Stomach (tissue), 9 donors: ENCODE data around the gene TLR6. TPM values are rescaled to one million over a fixed set of nuclear protein-coding genes. Genes with fewer than 3 reads are reported as not detected.

Source experiments
- DNase-seq, 2 donors: peaks; one replicate each; pipeline versions ENCODE4 v3.0.0 to v3.0.0-alpha.2; 2013 to 2019
- H3K27ac ChIP-seq, 5 donors: fragments of 200-600 bp in 4 of 5; sonication (generic) in 4 of 5; one replicate each; pipeline ENCODE4 v1.5.1; 2013 to 2019; ENCODE audit warnings: mild to moderate bottlenecking in 1 of 5, moderate library complexity in 1 of 5
- H3K27me3 ChIP-seq, 3 donors: fragments of 200-600 bp; sonication (generic); one replicate each; pipeline ENCODE4 v1.5.1; 2017 to 2019; ENCODE audit warnings: mixed run types in 1 of 3
- H3K36me3 ChIP-seq, 4 donors: fragments of 200-600 bp; sonication (generic); 1 replicate in 3 of 4; 2 replicates in 1 of 4; pipeline ENCODE4 v1.5.1; 2016 to 2019
- H3K4me1 ChIP-seq, 4 donors: fragments of 200-600 bp; sonication (generic); one replicate each; pipeline ENCODE4 v1.5.1; 2016 to 2019
- H3K4me3 ChIP-seq, 4 donors: fragments of 200-600 bp; sonication (generic) in 3 of 4; one replicate each; pipeline ENCODE4 v1.5.1; 2016 to 2019; ENCODE audit warnings: mild to moderate bottlenecking in 1 of 4
- H3K9me3 ChIP-seq, 4 donors: fragments of 200-600 bp; sonication (generic); one replicate each; pipeline ENCODE4 v1.5.1; 2016 to 2019
- EP300 ChIP-seq: sonication (generic); formaldehyde crosslinking; IDR thresholded peaks from one replicate; pipeline ENCODE4 v1.6.1; 2017; ENCODE audit warnings: antibody characterized with exemption
- POLR2A ChIP-seq, 4 donors: fragments of 450-650 bp; IDR thresholded peaks; one replicate each; pipeline ENCODE4 v1.6.1; 2016; ENCODE audit warnings: antibody characterized with exemption in 4 of 4, control low read depth in 2 of 4, mild to moderate bottlenecking in 1 of 4, moderate library complexity in 1 of 4
- POLR2AphosphoS5 ChIP-seq, 3 donors: sonication (generic); formaldehyde crosslinking; IDR thresholded peaks; one replicate each; pipeline ENCODE4 v1.6.1; 2016; ENCODE audit warnings: antibody characterized with exemption in 3 of 3
- WGBS, 5 donors: extraction: QIAGEN DNeasy Blood & Tissue Kit in 3 of 5; methylation state at CpG; one replicate each; pipeline versions ENCODE4 v1.1.5 to v1.1.7; 2013 to 2018; 5-methylcytosine and 5-hydroxymethylcytosine counted together
- intact Hi-C: fragments of 100-400 bp; cut with DNase I; formaldehyde crosslinking; loops from one replicate; pipeline ENCODE4 v1.15.1; 2023; ENCODE audit warnings: low total_unique reads
- polyA plus RNA-seq, 3 donors: library from polyadenylated mRNA; stranded (reverse); fragments of 200-250 nt; gene quantifications; one replicate each; pipeline ENCODE4 v1.2.3, GENCODE V29; 2013
- total RNA-seq, 5 donors: library from RNA; depleted of rRNA; stranded (reverse); fragments of >200 nt; gene quantifications; one replicate each; pipeline versions ENCODE4 v1.1.0 to v1.2.3, GENCODE V29; 2014 to 2016
- TF ChIP-seq, protein P1 (sequence below), 7 experiments: fragments of 450-650 bp in 4 of 7; fragments of 200-600 bp in 3 of 7; sonication (generic) in 3 of 7; IDR thresholded peaks; one replicate each; pipeline ENCODE4 v1.5.1; 2016 to 2019; ENCODE audit warnings: antibody characterized with exemption in 7 of 7, control low read depth in 2 of 7, mild to moderate bottlenecking in 1 of 7
- donor health status: healthy with polysubstance abuse.
- donor health status: Bipolar disorder and iron deficiency.
- donor health status: healthy.

Gene TLR6
- total and polyA plus RNA-seq, 8 donors: 0.19 to 29.0 (median 1.9) TPM; not detected in 2

DNA sequence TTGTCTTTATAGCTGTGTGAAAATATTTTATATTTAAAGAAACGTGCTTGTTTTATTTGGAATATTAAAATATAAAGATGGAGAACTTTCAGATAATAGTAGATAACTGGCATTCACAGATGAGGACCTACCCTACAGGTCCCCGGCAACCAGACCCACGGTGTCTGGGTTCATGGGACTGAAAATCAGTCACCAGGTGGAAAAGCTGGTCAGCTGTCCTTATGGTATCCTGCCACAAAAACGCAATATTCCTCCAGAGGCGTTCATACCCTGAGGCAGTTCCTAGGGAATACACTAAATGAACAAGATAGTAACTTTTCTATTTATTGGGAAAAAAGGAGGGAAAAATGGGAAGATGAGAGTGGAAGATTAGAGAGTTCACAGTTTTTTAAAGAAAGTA, 1.2 kb downstream of the TLR6 start:
- DNase-seq: no peak
- Histone ChIP-seq H3K27ac (peak overlapping the region in 2 of 5 donors; percentile 83 to 88), H3K27me3 (no peaks in the 10 kb centered on the region), H3K4me1 (peaks cover 0 to 23% (median 8%) of the 10 kb centered on the region in 4 donors), H3K4me3 (peak overlapping the region in 1 of 4 donors; percentile 27), H3K36me3 (no peaks in the 10 kb centered on the region), H3K9me3 (no peaks in the 10 kb centered on the region)
- intact Hi-C loops: loop anchor here (10.0 kb wide), 1 partner anchor 91 kb away; no protein-coding TSS in a partner anchor
- whole genome bisulfite sequencing, 5 donors: 82 to 89% (median 87%) methylated on average over 5 of the region's 5 CpGs
- no peak for TF ChIP-seq POLR2AphosphoS5 (IDR thresholded peaks at IDR 0.05)
- TF ChIP-seq, protein P1, sequence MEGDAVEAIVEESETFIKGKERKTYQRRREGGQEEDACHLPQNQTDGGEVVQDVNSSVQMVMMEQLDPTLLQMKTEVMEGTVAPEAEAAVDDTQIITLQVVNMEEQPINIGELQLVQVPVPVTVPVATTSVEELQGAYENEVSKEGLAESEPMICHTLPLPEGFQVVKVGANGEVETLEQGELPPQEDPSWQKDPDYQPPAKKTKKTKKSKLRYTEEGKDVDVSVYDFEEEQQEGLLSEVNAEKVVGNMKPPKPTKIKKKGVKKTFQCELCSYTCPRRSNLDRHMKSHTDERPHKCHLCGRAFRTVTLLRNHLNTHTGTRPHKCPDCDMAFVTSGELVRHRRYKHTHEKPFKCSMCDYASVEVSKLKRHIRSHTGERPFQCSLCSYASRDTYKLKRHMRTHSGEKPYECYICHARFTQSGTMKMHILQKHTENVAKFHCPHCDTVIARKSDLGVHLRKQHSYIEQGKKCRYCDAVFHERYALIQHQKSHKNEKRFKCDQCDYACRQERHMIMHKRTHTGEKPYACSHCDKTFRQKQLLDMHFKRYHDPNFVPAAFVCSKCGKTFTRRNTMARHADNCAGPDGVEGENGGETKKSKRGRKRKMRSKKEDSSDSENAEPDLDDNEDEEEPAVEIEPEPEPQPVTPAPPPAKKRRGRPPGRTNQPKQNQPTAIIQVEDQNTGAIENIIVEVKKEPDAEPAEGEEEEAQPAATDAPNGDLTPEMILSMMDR (IDR thresholded peaks at IDR 0.05): no peak
- TF ChIP-seq POLR2A (IDR thresholded peaks at IDR 0.05): no peak
- no peak for TF ChIP-seq EP300

DNA sequence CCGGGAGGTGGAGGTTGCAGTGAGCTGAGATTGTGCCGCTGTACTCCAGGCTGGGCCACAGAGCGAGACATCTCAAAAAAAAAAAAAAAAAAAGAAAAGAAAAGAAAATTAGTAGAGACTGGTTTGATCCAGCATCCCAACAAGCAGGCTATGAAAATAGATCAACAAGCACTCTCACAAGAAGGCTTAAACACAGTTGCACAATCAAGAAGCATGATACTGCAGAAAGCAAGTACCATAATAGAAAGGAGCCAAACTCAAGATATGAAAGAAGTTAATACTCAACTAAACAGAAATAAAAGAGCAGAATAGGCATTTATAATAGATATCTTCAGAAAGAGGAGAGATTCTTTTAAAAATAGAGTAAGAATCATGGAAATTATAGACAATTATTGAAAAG, 10.6 kb downstream of the TLR6 start:
- no peak overlapping the region for H3K27ac ChIP-seq
- H3K9me3 ChIP-seq: peaks cover 0 to 5% (median 0%) of the 10 kb centered on the region in 4 donors
- H3K4me1 ChIP-seq: no peaks in the 10 kb centered on the region
- whole genome bisulfite sequencing, 5 donors: 77 to 99% (median 96%) methylated on average over 3 of the region's 3 CpGs
- no peak overlapping the region for H3K4me3 ChIP-seq
- H3K27me3 ChIP-seq: no peaks in the 10 kb centered on the region
- TF ChIP-seq, protein P1 (IDR thresholded peaks at IDR 0.05): no peak
- no peak for TF ChIP-seq EP300
- TF ChIP-seq POLR2AphosphoS5 (IDR thresholded peaks at IDR 0.05): no peak
- TF ChIP-seq POLR2A (IDR thresholded peaks at IDR 0.05): no peak
- intact Hi-C loops: no loop called here
- no peaks in the 10 kb centered on the region for H3K36me3 ChIP-seq
- DNase-seq: no peak

DNA sequence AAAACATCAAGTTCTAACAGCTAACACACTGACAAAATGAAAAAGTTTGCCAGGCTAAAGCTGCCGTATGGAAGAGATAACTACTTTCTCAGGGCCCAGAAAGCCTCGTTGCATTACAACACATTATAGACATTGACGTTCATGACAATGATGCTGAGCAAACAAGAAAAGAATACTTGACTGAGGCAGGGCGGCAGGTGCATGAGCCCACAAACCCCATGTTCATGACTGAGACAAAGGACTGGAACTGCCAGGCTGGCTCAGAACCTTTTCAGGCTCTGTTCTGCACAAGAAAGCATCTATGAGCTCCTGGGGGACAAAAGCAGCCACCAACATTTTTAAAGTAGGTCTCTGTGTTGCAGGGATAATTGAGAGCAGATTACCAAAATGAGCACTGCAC, 13.6 kb downstream of the TLR6 start:
- no peak overlapping the region for H3K4me3 ChIP-seq
- DNase-seq: no peak
- H3K36me3 ChIP-seq: no peaks in the 10 kb centered on the region
- TF ChIP-seq POLR2A (IDR thresholded peaks at IDR 0.05) (no peak), EP300 (no peak), POLR2AphosphoS5 (IDR thresholded peaks at IDR 0.05) (no peak)
- TF ChIP-seq, protein P1 (IDR thresholded peaks at IDR 0.05): no peak
- intact Hi-C loops: no loop called here
- H3K9me3 ChIP-seq: no peaks in the 10 kb centered on the region
- H3K27me3 ChIP-seq: no peaks in the 10 kb centered on the region
- no peak overlapping the region for H3K27ac ChIP-seq
- H3K4me1 ChIP-seq: no peaks in the 10 kb centered on the region
- WGBS, 5 donors: 49 to 73% (median 61%) methylated on average over 4 of the region's 4 CpGs

DNA sequence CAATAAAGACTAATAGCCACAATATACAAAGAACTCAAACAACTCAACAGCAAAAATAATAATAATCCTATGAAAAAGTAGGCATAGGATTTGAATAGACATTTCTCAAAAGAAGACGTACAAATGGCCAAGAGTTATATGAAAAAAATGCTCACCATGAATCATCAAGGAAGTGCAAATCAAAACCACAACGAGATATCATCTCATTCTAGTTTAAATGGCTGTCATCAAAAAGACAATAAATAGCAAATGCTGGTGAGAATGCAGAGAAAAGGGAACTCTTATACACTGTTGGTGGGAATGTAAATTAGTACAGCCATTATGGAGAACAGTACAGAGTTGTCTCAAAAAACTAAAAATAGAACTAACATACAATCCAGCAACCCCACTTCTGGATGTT, 18.8 kb downstream of the TLR6 start:
- Histone ChIP-seq H3K36me3 (no peaks in the 10 kb centered on the region), H3K27me3 (no peaks in the 10 kb centered on the region), H3K9me3 (peaks cover 0 to 28% (median 13%) of the 10 kb centered on the region in 4 donors), H3K27ac (no peak overlapping the region), H3K4me1 (no peaks in the 10 kb centered on the region), H3K4me3 (no peak overlapping the region)
- intact Hi-C loops: no loop called here
- DNase-seq: no peak
- TF ChIP-seq POLR2AphosphoS5 (IDR thresholded peaks at IDR 0.05) (no peak), POLR2A (IDR thresholded peaks at IDR 0.05) (no peak)
- WGBS, 5 donors: 52 to 76% (median 66%) methylated on average over 2 of the region's 2 CpGs

DNA sequence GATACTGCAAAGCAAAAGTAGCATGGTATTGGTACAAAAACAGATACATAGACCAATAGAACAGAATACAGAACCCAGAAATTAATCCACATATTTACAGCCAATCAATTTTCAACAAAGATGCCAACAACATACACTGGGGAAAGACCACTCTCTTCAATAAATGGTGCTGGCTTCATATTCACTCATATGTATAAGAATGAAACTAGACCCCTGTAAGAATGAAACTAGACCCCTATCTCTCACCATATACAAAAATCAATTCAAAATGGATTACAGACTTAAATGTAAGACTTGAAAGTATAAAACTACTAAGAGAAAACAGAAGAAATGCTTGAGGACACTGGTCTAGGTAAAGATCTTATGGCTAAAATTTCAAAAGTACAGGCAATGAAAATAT, 19.3 kb downstream of the TLR6 start:
- no peaks in the 10 kb centered on the region for H3K27me3 ChIP-seq
- no peaks in the 10 kb centered on the region for H3K36me3 ChIP-seq
- no peak for DNase-seq
- peaks cover 0 to 28% (median 13%) of the 10 kb centered on the region in 4 donors for H3K9me3 ChIP-seq
- H3K4me1 ChIP-seq: no peaks in the 10 kb centered on the region
- intact Hi-C loops: no loop called here
- TF ChIP-seq POLR2A (IDR thresholded peaks at IDR 0.05) (no peak), POLR2AphosphoS5 (IDR thresholded peaks at IDR 0.05) (no peak), EP300 (no peak)
- TF ChIP-seq, protein P1 (IDR thresholded peaks at IDR 0.05): no peak
- no peak overlapping the region for H3K4me3 ChIP-seq
- H3K27ac ChIP-seq: no peak overlapping the region
